Peyer's patch (tissue), 4 donors: ENCODE results near the gene PLSCR1.

ENCODE experiments used
- CTCF ChIP-seq, 6 experiments: fragments of 450-650 bp in 4 of 6; fragments of 200-600 bp in 2 of 6; sonication (generic) in 1 of 6; IDR thresholded peaks; one replicate each; pipeline ENCODE4 v1.5.1; 2017 to 2019; ENCODE audit warnings: antibody characterized with exemption in 6 of 6, mild to moderate bottlenecking in 3 of 6, moderate library complexity in 1 of 6
- POLR2A ChIP-seq, 2 donors: fragments of 450-650 bp; IDR thresholded peaks; one replicate each; pipeline ENCODE4 v1.5.1; 2017; ENCODE audit warnings: antibody characterized with exemption in 2 of 2, mild to moderate bottlenecking in 2 of 2, moderate library complexity in 2 of 2

DNA sequence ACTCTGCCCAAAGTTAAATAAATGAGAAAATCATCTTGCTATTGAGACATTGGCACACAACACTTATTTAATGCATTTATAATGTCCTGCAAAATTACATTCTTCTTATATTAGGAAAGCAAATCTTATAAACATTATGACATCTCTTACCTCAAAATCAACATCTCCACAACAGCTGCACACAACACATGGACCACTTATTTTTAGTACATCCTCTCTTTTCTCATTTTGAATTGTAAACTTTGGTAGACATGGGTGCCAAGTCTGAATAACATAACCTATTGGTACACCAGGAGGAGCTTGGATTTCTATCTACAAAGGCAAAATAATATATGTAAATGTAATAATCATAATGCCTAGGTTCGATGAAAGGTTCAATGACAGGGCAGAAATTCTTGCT, 23.0 kb downstream of the PLSCR1 start:
- TF ChIP-seq CTCF (IDR thresholded peaks at IDR 0.05) = no peak
- TF ChIP-seq POLR2A (IDR thresholded peaks at IDR 0.05) = no peak
